OCI-LY3 (cell line): ENCODE results near the gene MYO16.

Experiments
- EZH2phosphoT487 ChIP-seq: fragments of 200-600 bp; shearing (Covaris generic); IDR thresholded peaks from 2 replicates; pipeline ENCODE4 v1.6.1; 2018; ENCODE audit warnings: antibody characterized with exemption, mixed run types, low read depth
- TF ChIP-seq, protein P1 (sequence below): fragments of 200-600, 300-600 bp; sonication (generic); IDR thresholded peaks from 2 replicates; pipeline ENCODE4 v1.5.1; 2014; ENCODE audit warnings: antibody characterized with exemption, low read length, low read depth

DNA sequence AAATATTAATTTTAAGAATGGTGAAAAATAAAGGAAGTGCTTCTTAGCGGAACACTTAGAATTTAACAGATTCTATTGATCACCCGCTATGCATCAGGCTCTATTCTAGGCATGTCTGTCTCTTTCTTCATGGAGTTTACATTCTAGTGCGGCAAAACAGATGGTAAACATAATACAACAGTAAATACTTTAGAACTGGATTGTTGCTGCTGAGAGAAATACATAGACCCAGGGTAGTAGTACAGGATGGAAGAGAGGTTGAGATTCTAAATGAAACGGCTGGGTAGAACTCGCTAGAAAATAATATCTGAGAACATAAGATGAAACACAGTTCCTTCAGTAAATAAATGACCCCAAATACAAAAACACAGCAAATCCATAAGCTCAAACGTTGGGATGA is 498.7 kb downstream of the MYO16 start:
- TF ChIP-seq EZH2phosphoT487, result no peak
- TF ChIP-seq, protein P1, sequence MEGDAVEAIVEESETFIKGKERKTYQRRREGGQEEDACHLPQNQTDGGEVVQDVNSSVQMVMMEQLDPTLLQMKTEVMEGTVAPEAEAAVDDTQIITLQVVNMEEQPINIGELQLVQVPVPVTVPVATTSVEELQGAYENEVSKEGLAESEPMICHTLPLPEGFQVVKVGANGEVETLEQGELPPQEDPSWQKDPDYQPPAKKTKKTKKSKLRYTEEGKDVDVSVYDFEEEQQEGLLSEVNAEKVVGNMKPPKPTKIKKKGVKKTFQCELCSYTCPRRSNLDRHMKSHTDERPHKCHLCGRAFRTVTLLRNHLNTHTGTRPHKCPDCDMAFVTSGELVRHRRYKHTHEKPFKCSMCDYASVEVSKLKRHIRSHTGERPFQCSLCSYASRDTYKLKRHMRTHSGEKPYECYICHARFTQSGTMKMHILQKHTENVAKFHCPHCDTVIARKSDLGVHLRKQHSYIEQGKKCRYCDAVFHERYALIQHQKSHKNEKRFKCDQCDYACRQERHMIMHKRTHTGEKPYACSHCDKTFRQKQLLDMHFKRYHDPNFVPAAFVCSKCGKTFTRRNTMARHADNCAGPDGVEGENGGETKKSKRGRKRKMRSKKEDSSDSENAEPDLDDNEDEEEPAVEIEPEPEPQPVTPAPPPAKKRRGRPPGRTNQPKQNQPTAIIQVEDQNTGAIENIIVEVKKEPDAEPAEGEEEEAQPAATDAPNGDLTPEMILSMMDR, result no peak
